Measurements from ENCODE around the gene FLT3LG.

Gene FLT3LG

DNA sequence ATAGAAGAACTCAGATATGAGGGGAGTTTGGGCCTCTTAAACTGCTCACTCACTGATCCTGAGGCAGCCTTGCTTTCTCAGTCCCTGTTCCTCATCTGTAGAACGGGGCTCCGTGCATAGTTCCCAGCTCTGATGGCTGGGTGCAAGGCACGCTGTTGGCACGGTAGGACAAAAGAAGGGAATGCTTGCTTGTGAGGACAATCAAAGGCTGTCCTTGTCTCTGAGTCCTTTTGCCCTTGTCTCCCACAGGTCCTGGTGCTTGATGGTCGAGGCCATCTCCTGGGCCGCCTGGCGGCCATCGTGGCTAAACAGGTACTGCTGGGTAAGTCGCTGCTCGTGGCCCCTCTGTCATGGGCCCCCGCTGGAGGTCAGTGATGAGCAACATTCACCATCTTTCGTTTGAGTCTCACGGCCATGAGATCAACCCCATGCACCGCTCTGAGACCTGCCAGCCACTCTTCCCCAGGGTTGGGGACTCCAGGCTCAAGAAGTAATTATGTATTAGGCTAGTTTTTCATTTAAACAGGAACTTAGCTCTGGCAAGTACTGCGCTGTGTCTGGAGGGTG is 15.7 kb downstream of the FLT3LG start:
- ChIA-PET POLR2A (interaction anchor here (1.5 kb wide), 1 partner anchor 187 kb away, joined by 6 read pairs; the partner anchor contains the start of gene PRMT1), CTCF (interaction anchor here (0.9 to 2.1 kb wide), 3 partner anchors 13 to 19 kb away, joined by 5 to 7 read pairs (median 5); partner anchors contain the start of gene FLT3LG)
- TF ChIP-seq, protein P1, sequence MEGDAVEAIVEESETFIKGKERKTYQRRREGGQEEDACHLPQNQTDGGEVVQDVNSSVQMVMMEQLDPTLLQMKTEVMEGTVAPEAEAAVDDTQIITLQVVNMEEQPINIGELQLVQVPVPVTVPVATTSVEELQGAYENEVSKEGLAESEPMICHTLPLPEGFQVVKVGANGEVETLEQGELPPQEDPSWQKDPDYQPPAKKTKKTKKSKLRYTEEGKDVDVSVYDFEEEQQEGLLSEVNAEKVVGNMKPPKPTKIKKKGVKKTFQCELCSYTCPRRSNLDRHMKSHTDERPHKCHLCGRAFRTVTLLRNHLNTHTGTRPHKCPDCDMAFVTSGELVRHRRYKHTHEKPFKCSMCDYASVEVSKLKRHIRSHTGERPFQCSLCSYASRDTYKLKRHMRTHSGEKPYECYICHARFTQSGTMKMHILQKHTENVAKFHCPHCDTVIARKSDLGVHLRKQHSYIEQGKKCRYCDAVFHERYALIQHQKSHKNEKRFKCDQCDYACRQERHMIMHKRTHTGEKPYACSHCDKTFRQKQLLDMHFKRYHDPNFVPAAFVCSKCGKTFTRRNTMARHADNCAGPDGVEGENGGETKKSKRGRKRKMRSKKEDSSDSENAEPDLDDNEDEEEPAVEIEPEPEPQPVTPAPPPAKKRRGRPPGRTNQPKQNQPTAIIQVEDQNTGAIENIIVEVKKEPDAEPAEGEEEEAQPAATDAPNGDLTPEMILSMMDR (IDR thresholded peaks at IDR 0.05; ENCODE audit: control extremely low read depth, extremely low read depth, low read depth, missing control alignments), result peak; percentile 60
- DNase-seq (ENCODE audit: extremely low spot score), result no peak

DNA sequence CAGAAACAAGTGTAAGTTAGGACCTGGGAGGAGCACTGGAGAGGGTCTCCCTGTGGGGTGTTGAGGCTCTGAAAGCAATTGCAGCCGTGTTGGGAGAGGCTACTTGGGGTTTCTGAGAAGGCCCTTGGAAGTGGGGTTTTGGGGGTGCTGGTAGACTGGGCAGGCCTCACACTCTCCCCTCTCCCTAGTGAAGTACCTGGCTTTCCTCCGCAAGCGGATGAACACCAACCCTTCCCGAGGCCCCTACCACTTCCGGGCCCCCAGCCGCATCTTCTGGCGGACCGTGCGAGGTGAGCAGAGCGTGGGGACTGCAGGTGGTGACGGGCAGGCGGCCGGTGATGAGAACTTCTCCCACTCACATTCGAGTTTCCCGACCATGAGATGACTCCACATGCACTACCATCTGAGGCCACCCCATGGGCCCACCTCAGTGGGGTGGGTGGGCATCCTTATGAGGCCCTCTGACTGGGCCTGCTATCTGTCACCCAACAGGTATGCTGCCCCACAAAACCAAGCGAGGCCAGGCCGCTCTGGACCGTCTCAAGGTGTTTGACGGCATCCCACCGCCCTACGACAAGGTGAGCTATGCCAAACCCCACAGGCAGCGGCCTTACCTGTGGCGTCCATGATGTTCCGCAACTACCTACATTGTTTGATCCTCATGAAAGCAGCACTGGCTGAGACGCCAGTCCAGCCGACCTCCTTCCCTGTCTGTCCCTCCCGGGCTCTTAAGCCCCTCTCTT is 16.4 kb downstream of the FLT3LG start:
- ChIA-PET CTCF (no interaction called here), POLR2A (interaction anchor here (0.6 kb wide), 2 partner anchors 149 to 269 kb away, joined by 3 to 6 read pairs; partner anchors contain the start of gene RRAS)
- no peak for DNase-seq (ENCODE audit: extremely low spot score)
- TF ChIP-seq, protein P1 (IDR thresholded peaks at IDR 0.05; ENCODE audit: control extremely low read depth, extremely low read depth, low read depth, missing control alignments), result no peak

DNA sequence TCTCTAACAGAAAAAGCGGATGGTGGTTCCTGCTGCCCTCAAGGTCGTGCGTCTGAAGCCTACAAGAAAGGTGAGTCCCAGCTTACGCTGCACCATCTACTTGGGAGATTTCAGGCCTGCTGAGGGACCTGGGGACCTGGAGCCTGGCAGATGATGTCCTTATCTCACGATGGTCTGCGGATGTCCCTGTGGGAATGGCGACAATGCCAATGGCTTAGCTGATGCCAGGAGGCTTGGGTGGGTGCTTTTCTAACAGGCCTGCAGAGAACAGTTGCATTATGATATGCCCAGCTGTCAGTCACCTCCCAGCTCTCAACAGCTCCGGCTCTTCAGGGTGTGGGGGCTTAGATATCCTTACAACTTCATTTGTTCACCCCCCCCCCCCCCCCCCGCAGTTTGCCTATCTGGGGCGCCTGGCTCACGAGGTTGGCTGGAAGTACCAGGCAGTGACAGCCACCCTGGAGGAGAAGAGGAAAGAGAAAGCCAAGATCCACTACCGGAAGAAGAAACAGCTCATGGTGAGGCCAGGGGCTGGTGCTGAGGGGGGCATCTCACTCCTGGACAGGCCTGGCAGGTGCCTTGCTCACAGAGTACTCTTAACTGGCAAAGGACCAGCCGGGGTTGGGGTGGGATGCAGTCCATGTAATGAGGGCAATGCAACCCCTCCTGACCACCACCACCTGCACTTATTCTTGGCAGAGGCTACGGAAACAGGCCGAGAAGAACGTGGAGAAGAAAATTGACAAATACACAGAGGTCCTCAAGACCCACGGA is 17.2 kb downstream of the FLT3LG start:
- ChIA-PET CTCF (no interaction called here), POLR2A (interaction anchor here (0.6 kb wide), 2 partner anchors 149 to 269 kb away, joined by 3 to 6 read pairs; partner anchors contain the start of gene RRAS)
- TF ChIP-seq, protein P1 (IDR thresholded peaks at IDR 0.05; ENCODE audit: control extremely low read depth, extremely low read depth, low read depth, missing control alignments), result no peak
- no peak for DNase-seq (ENCODE audit: extremely low spot score)

DNA sequence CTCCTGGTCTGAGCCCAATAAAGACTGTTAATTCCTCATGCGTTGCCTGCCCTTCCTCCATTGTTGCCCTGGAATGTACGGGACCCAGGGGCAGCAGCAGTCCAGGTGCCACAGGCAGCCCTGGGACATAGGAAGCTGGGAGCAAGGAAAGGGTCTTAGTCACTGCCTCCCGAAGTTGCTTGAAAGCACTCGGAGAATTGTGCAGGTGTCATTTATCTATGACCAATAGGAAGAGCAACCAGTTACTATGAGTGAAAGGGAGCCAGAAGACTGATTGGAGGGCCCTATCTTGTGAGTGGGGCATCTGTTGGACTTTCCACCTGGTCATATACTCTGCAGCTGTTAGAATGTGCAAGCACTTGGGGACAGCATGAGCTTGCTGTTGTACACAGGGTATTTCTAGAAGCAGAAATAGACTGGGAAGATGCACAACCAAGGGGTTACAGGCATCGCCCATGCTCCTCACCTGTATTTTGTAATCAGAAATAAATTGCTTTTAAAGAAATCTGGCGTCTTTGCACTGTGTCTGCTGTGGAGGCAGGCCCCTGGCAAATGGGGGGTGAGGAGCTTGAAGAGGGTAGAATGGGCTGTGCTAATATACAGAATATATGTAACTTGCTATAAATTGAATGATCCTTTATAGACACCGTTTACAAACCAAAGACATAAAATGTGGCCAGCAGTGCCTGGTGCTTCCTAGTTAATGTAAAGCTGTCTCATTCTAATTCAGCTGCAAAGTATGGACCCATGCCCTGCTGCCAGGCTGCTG is 18.0 kb downstream of the FLT3LG start:
- no peak for DNase-seq (ENCODE audit: extremely low spot score)
- ChIA-PET POLR2A (interaction anchor here (0.9 kb wide), 2 partner anchors 15 to 184 kb away, joined by 4 to 5 read pairs; no protein-coding TSS in a partner anchor), CTCF (interaction anchor here (1.2 kb wide), 1 partner anchor 78 kb away, joined by 4 read pairs; no protein-coding TSS in a partner anchor)
- TF ChIP-seq, protein P1 (IDR thresholded peaks at IDR 0.05; ENCODE audit: control extremely low read depth, extremely low read depth, low read depth, missing control alignments), result no peak

DNA sequence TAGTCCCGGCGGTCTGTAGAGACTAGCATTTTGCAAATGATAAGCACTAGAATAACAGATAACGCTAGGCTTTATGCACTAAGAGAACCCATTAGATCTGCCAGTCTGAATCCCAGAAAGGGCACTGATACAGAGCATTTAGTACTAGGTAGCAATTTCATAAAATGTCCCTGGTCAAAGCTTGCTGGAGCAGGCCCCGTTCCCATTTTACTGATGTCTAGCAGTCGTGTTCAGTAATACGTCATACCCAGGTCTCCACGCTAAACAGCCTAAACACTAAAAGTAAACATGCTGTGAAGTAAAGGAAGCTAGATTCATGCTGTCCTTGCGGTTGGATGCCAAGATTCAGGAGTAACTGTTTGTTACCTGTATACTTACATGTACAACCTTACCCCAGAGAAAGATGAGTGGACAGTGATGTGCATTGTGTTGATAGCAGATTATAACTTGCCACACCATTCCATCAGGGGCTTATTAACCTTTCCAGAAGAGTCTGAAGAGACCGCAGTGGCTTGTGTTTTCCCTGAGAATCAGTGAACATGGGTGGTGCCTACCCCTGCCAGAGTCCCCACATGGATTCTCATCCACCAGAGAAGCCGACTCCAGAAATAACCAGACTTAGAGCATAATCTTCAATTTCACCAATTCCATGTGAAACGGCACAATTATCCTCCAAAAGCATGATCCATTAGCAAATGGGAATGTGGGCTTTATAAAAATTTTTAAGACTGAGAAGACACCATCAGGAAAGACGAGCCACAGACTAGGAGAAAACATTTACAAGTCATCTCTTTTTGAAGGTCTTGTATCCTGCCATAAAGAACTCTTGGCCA is 18.8 kb downstream of the FLT3LG start:
- POLR2A ChIA-PET, result interaction anchor here (0.9 kb wide), 2 partner anchors 16 to 184 kb away, joined by 4 to 5 read pairs; no protein-coding TSS in a partner anchor
- CTCF ChIA-PET, result interaction anchor here (1.2 to 1.4 kb wide), 2 partner anchors 19 to 78 kb away, joined by 3 to 4 read pairs; partner anchors contain the start of gene FLT3LG
- TF ChIP-seq, protein P1 (IDR thresholded peaks at IDR 0.05; ENCODE audit: control extremely low read depth, extremely low read depth, low read depth, missing control alignments), result no peak
- no peak for DNase-seq (ENCODE audit: extremely low spot score)

All from GM10248 (cell line).